Measurements from ENCODE around the gene ISCA2. TPM values are rescaled to one million over a fixed set of nuclear protein-coding genes. Genes with fewer than 3 reads are reported as not detected.

Gene ISCA2
- total RNA-seq, 1 donor from 2014 or later, result 33.4 TPM

DNA sequence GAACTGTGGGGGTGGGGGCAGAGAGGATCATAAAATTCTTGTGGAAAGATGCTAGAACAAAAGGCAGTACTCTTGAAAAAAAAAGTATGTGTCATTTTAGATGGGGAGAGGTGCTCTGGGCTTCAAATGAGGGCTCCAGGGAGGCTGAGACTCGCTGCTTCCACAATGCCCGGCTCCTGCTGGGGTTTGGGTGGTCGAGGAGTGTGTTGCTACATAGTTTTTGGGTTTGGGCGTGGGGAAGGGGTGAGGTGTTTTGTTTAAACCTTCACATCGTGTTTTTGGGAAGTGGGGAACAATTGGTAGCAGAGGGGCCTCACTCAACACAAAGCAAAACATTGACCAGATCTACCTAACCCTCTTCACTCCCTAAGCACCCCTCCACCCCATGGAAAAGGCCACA is 8.1 kb downstream of the ISCA2 start:
- no peak for DNase-seq (ENCODE audit: extremely low spot score, unreplicated experiment)
- Mint-ChIP-seq H3K36me3 (no peaks in the 10 kb centered on the region), H3K4me3 (no peak overlapping the region), H3K4me1 (ENCODE audit: unreplicated experiment) (peaks cover 4% of the 10 kb centered on the region), H3K27ac (no peak overlapping the region), H3K27me3 (no peaks in the 10 kb centered on the region), H3K9me3 (no peaks in the 10 kb centered on the region)
- TF ChIP-seq, protein P1, sequence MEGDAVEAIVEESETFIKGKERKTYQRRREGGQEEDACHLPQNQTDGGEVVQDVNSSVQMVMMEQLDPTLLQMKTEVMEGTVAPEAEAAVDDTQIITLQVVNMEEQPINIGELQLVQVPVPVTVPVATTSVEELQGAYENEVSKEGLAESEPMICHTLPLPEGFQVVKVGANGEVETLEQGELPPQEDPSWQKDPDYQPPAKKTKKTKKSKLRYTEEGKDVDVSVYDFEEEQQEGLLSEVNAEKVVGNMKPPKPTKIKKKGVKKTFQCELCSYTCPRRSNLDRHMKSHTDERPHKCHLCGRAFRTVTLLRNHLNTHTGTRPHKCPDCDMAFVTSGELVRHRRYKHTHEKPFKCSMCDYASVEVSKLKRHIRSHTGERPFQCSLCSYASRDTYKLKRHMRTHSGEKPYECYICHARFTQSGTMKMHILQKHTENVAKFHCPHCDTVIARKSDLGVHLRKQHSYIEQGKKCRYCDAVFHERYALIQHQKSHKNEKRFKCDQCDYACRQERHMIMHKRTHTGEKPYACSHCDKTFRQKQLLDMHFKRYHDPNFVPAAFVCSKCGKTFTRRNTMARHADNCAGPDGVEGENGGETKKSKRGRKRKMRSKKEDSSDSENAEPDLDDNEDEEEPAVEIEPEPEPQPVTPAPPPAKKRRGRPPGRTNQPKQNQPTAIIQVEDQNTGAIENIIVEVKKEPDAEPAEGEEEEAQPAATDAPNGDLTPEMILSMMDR (conservative IDR thresholded peaks at IDR 0.05), result no peak

GRCh38 chr14:74502236-74503019 is 8.9 kb downstream of the ISCA2 start:
- no peak overlapping the region for H3K27ac Mint-ChIP-seq

GRCh38 chr14:74503291-74503937 is 9.8 kb downstream of the ISCA2 start:
- TF ChIP-seq, protein P1 (conservative IDR thresholded peaks at IDR 0.05), result no peak
- no peaks in the 10 kb centered on the region for H3K27me3 Mint-ChIP-seq
- H3K9me3 Mint-ChIP-seq, result no peaks in the 10 kb centered on the region
- H3K4me3 Mint-ChIP-seq, result no peak overlapping the region
- H3K4me1 Mint-ChIP-seq (ENCODE audit: unreplicated experiment), result peaks cover 4% of the 10 kb centered on the region
- H3K36me3 Mint-ChIP-seq, result no peaks in the 10 kb centered on the region
- DNase-seq (ENCODE audit: extremely low spot score, unreplicated experiment), result peak; percentile 67
- no peak overlapping the region for H3K27ac Mint-ChIP-seq

More at GRCh38 chr14:74502236-74503019, 8.9 kb downstream of the ISCA2 start:
- TF ChIP-seq, protein P1 (conservative IDR thresholded peaks at IDR 0.05), result peak; percentile 72
- H3K27me3 Mint-ChIP-seq, result no peaks in the 10 kb centered on the region
- H3K4me1 Mint-ChIP-seq (ENCODE audit: unreplicated experiment), result peaks cover 4% of the 10 kb centered on the region
- no peaks in the 10 kb centered on the region for H3K36me3 Mint-ChIP-seq
- H3K9me3 Mint-ChIP-seq, result no peaks in the 10 kb centered on the region
- H3K4me3 Mint-ChIP-seq, result no peak overlapping the region
- no peak for DNase-seq (ENCODE audit: extremely low spot score, unreplicated experiment)

GRCh38 chr14:74503938-74504335 is 10.4 kb downstream of the ISCA2 start:
- Mint-ChIP-seq H3K27ac (no peak overlapping the region), H3K36me3 (no peaks in the 10 kb centered on the region), H3K27me3 (no peaks in the 10 kb centered on the region), H3K4me3 (no peak overlapping the region), H3K9me3 (no peaks in the 10 kb centered on the region), H3K4me1 (ENCODE audit: unreplicated experiment) (peaks cover 4% of the 10 kb centered on the region)
- DNase-seq (ENCODE audit: extremely low spot score, unreplicated experiment), result no peak
- TF ChIP-seq, protein P1 (conservative IDR thresholded peaks at IDR 0.05), result no peak

- DNase-seq (ENCODE audit: extremely low spot score, unreplicated experiment), result no peak
- TF ChIP-seq, protein P1 (conservative IDR thresholded peaks at IDR 0.05), result no peak
- no peak overlapping the region for H3K4me3 Mint-ChIP-seq
- H3K27me3 Mint-ChIP-seq, result peaks cover under 1% of the 10 kb centered on the region
- no peak overlapping the region for H3K27ac Mint-ChIP-seq
- peaks cover 4% of the 10 kb centered on the region for H3K4me1 Mint-ChIP-seq (ENCODE audit: unreplicated experiment)
- no peaks in the 10 kb centered on the region for H3K9me3 Mint-ChIP-seq
- no peaks in the 10 kb centered on the region for H3K36me3 Mint-ChIP-seq
Observed at GRCh38 chr14:74504412-74504811, 10.8 kb downstream of the ISCA2 start.

All from type B pancreatic cell (in vitro differentiated cells).